Endothelial cell (in vitro differentiated cells): ENCODE measurements around the gene CACUL1. TPM values are rescaled to one million over a fixed set of nuclear protein-coding genes. Genes with fewer than 3 reads are reported as not detected.
"Not testable (repeated sequence)": the region's sequence is repeated elsewhere in the genome, so short reads cannot be mapped to it uniquely, and the experiment has no call there.

ENCODE experiments used
- DNase-seq: peaks from one replicate; pipeline ENCODE4 v3.0.0; 2021; ENCODE audit warnings: low spot score
- H3K27ac Mint-ChIP-seq: one replicate; pipeline ENCODE4 v1.8.0; 2021; ENCODE audit warnings: mixed read lengths, inconsistent platforms; ENCODE audit not compliant: unreplicated experiment
- H3K27me3 Mint-ChIP-seq: one replicate; pipeline ENCODE4 v1.8.0; 2021; ENCODE audit warnings: mild to moderate bottlenecking, moderate library complexity, mixed read lengths, inconsistent platforms; ENCODE audit not compliant: unreplicated experiment
- H3K36me3 Mint-ChIP-seq: one replicate; pipeline ENCODE4 v1.8.0; 2021; ENCODE audit warnings: mild to moderate bottlenecking, low read depth, mixed read lengths, inconsistent platforms; ENCODE audit not compliant: unreplicated experiment
- H3K4me1 Mint-ChIP-seq: one replicate; pipeline ENCODE4 v1.8.0; 2021; ENCODE audit warnings: mild to moderate bottlenecking, mixed read lengths, inconsistent platforms; ENCODE audit not compliant: unreplicated experiment
- H3K4me3 Mint-ChIP-seq: one replicate; pipeline ENCODE4 v1.8.0; 2021; ENCODE audit warnings: mild to moderate bottlenecking, mixed read lengths, inconsistent platforms; ENCODE audit not compliant: unreplicated experiment
- H3K9me3 Mint-ChIP-seq: one replicate; pipeline ENCODE4 v1.8.0; 2021; ENCODE audit warnings: mixed read lengths, inconsistent platforms; ENCODE audit not compliant: unreplicated experiment
- CTCF ChIP-seq: fragments of 200-600 bp; sonication (generic); IDR thresholded peaks from one replicate; pipeline ENCODE4 v1.5.0; 2021; ENCODE audit warnings: antibody characterized with exemption; ENCODE audit not compliant: unreplicated experiment
- total RNA-seq: library from RNA; stranded (reverse); fragmentation: NEBNext Ultra II Directional; extraction: Animal tissue kit (Norgen Biotek cat#: 25700); gene quantifications from one replicate; pipeline ENCODE4 v1.2.1, GENCODE V29; 2021; ENCODE audit not compliant: unreplicated experiment

CACUL1 gene
- total RNA-seq, 1 donor from 2014 or later, result 59.0 TPM

GRCh38 chr10:118799777-118800176, 45.0 kb upstream of the CACUL1 start:
- Mint-ChIP-seq H3K36me3 (no peaks in the 10 kb centered on the region), H3K4me1 (no peaks in the 10 kb centered on the region), H3K27me3 (peaks cover under 1% of the 10 kb centered on the region), H3K4me3 (no peak overlapping the region), H3K9me3 (no peaks in the 10 kb centered on the region), H3K27ac (no peak overlapping the region)
- no peak for TF ChIP-seq CTCF
- no peak for DNase-seq

GRCh38 chr10:118798231-118798662, 43.5 kb upstream of the CACUL1 start:
- Mint-ChIP-seq H3K4me1 (no peaks in the 10 kb centered on the region), H3K4me3 (no peak overlapping the region), H3K27me3 (no peaks in the 10 kb centered on the region), H3K27ac (no peak overlapping the region), H3K36me3 (no peaks in the 10 kb centered on the region), H3K9me3 (no peaks in the 10 kb centered on the region)
- DNase-seq, result no peak
- no peak for TF ChIP-seq CTCF

- DNase-seq, H3K4me3 Mint-ChIP-seq, H3K27me3 Mint-ChIP-seq, H3K36me3 Mint-ChIP-seq, H3K4me1 Mint-ChIP-seq, H3K27ac Mint-ChIP-seq, H3K9me3 Mint-ChIP-seq: not testable (repeated sequence)
These were observed 40.2 kb upstream of the CACUL1 start for GRCh38 chr10:118794971-118795370.

- no peak for TF ChIP-seq CTCF
- H3K4me3 Mint-ChIP-seq, result no peak overlapping the region
- no peaks in the 10 kb centered on the region for H3K9me3 Mint-ChIP-seq
- H3K4me1 Mint-ChIP-seq, result no peaks in the 10 kb centered on the region
- H3K36me3 Mint-ChIP-seq, result no peaks in the 10 kb centered on the region
- no peaks in the 10 kb centered on the region for H3K27me3 Mint-ChIP-seq
- no peak for DNase-seq
- H3K27ac Mint-ChIP-seq, result no peak overlapping the region
These were observed 38.8 kb upstream of the CACUL1 start for GRCh38 chr10:118793545-118793944.

- Mint-ChIP-seq H3K9me3 (no peaks in the 10 kb centered on the region), H3K36me3 (no peaks in the 10 kb centered on the region), H3K4me3 (no peak overlapping the region), H3K27ac (no peak overlapping the region), H3K4me1 (no peaks in the 10 kb centered on the region), H3K27me3 (no peaks in the 10 kb centered on the region)
- no peak for TF ChIP-seq CTCF
- no peak for DNase-seq
These were observed 37.8 kb upstream of the CACUL1 start for GRCh38 chr10:118792526-118792925.

- H3K27ac Mint-ChIP-seq, result no peak overlapping the region
- TF ChIP-seq CTCF, result no peak
- DNase-seq, result no peak
- H3K4me1 Mint-ChIP-seq, result no peaks in the 10 kb centered on the region
- no peaks in the 10 kb centered on the region for H3K27me3 Mint-ChIP-seq
- H3K4me3 Mint-ChIP-seq, result no peak overlapping the region
- H3K9me3 Mint-ChIP-seq, result no peaks in the 10 kb centered on the region
- no peaks in the 10 kb centered on the region for H3K36me3 Mint-ChIP-seq
These were observed 35.3 kb upstream of the CACUL1 start for GRCh38 chr10:118790058-118790457.
